Prostate gland (tissue), 2 donors: ENCODE results near the gene OR52A1. TPM values are rescaled to one million over a fixed set of nuclear protein-coding genes. Genes with fewer than 3 reads are reported as not detected.

Source experiments
- DNase-seq: peaks from one replicate; pipeline ENCODE4 v3.0.0-alpha.2; 2019; ENCODE audit warnings: low spot score
- H3K27ac ChIP-seq, 2 donors: fragments of 200-600 bp; sonication (generic); 2 replicates each; pipeline ENCODE4 v1.5.1; 2017 to 2019
- H3K27me3 ChIP-seq: fragments of 200-600 bp; sonication (generic); replicated peaks from 2 replicates; pipeline ENCODE4 v1.5.1; 2019; ENCODE audit not compliant: insufficient read depth
- H3K36me3 ChIP-seq, 2 donors: fragments of 200-600 bp; sonication (generic); 1 replicate in 1 of 2; 2 replicates in 1 of 2; pipeline versions ENCODE4 v1.5.1 to v1.8.1; 2017 to 2019
- H3K4me1 ChIP-seq: fragments of 200-600 bp; sonication (generic); replicated peaks from 2 replicates; pipeline ENCODE4 v1.5.1; 2019
- H3K4me3 ChIP-seq, 2 donors: fragments of 200-600 bp; sonication (generic); 2 replicates each; pipeline ENCODE4 v1.5.1; 2017 to 2019
- H3K9me3 ChIP-seq: fragments of 200-600 bp; sonication (generic); 2 replicates; pipeline ENCODE4 v1.5.1; 2017
- POLR2A ChIP-seq: fragments of 450-650 bp; IDR thresholded peaks from one replicate; pipeline ENCODE4 v1.6.1; 2016; ENCODE audit warnings: antibody characterized with exemption, mild to moderate bottlenecking
- POLR2AphosphoS5 ChIP-seq: sonication (generic); formaldehyde crosslinking; IDR thresholded peaks from one replicate; pipeline ENCODE4 v1.6.1; 2017; ENCODE audit warnings: antibody characterized with exemption
- WGBS: methylation state at CpG from one replicate; pipeline ENCODE4 v1.1.5; 2018; 5-methylcytosine and 5-hydroxymethylcytosine counted together
- intact Hi-C: fragments of 100-400 bp; cut with DNase I; formaldehyde crosslinking; loops from one replicate; pipeline ENCODE4 v1.14.2; 2022
- total RNA-seq, 2 donors: library from RNA; depleted of rRNA; stranded (reverse); fragments of >200 nt; gene quantifications; one replicate each; pipeline ENCODE4 v1.1.0, GENCODE V29; 2016
- TF ChIP-seq, protein P1 (sequence below), 4 experiments: fragments of 200-600 bp in 2 of 4; fragments of 450-650 bp in 2 of 4; sonication (generic) in 2 of 4; IDR thresholded peaks; 1 replicate in 3 of 4; 2 replicates in 1 of 4; pipeline ENCODE4 v1.5.1; 2016 to 2019; ENCODE audit warnings: antibody characterized with exemption in 4 of 4, mild to moderate bottlenecking in 2 of 4, moderate library complexity in 2 of 4

OR52A1 gene
- total RNA-seq, 2 donors from 2014 or later, result 0.17 TPM; not detected in 1

DNA sequence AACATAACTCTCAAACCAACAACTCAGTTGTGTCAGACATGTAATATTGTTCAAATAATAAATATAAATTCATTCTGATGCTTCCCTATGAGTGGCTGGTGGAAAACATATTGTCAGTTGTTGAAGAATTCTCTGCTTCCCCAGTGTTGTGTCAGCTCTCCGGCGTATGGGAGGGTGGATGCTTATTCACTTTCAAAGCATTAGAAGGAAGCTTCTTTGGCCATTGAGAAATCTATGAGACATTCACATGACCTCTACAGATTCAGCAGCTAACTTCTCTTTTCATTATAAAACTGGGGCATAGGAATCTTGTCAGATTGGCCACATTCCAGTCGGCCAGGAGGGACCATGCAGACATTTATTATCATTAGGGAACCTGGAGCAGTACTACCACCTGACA is 43.0 kb upstream of the OR52A1 start:
- H3K4me3 ChIP-seq, result no peak overlapping the region
- TF ChIP-seq POLR2A (no peak), POLR2AphosphoS5 (no peak)
- TF ChIP-seq, protein P1, sequence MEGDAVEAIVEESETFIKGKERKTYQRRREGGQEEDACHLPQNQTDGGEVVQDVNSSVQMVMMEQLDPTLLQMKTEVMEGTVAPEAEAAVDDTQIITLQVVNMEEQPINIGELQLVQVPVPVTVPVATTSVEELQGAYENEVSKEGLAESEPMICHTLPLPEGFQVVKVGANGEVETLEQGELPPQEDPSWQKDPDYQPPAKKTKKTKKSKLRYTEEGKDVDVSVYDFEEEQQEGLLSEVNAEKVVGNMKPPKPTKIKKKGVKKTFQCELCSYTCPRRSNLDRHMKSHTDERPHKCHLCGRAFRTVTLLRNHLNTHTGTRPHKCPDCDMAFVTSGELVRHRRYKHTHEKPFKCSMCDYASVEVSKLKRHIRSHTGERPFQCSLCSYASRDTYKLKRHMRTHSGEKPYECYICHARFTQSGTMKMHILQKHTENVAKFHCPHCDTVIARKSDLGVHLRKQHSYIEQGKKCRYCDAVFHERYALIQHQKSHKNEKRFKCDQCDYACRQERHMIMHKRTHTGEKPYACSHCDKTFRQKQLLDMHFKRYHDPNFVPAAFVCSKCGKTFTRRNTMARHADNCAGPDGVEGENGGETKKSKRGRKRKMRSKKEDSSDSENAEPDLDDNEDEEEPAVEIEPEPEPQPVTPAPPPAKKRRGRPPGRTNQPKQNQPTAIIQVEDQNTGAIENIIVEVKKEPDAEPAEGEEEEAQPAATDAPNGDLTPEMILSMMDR (IDR thresholded peaks at IDR 0.05), result no peak
- no peak overlapping the region for H3K27ac ChIP-seq
- H3K4me1 ChIP-seq, result no peaks in the 10 kb centered on the region
- H3K27me3 ChIP-seq, result no peaks in the 10 kb centered on the region
- no peak for DNase-seq
- WGBS, result 71% methylated on average over 3 of the region's 3 CpGs
- intact Hi-C loops, result no loop called here
- H3K36me3 ChIP-seq, result no peaks in the 10 kb centered on the region
- no peaks in the 10 kb centered on the region for H3K9me3 ChIP-seq

DNA sequence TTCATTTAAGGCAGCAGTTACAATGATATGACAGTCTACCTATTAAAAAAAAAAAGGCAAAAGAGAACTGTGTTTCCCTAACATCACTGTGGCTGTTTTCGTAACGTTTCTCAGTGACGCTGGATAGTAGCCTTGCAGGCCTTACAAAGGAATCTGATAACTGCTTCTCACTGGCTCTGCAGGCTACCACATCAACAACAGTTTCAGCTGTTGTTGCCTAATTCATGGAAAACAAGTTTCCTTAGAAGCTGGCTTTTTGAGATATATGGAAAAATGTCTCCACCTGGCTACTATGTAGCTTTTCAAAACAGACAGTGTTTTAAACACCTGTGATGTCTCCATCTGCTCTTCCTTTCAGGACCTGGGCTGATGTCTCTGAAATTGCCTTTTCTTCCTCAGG is 42.2 kb upstream of the OR52A1 start:
- no peak for DNase-seq
- Histone ChIP-seq H3K27me3 (no peaks in the 10 kb centered on the region), H3K4me1 (no peaks in the 10 kb centered on the region), H3K4me3 (no peak overlapping the region), H3K36me3 (no peaks in the 10 kb centered on the region), H3K9me3 (no peaks in the 10 kb centered on the region), H3K27ac (no peak overlapping the region)
- intact Hi-C loops, result no loop called here
- TF ChIP-seq POLR2A (no peak), POLR2AphosphoS5 (no peak)
- TF ChIP-seq, protein P1 (IDR thresholded peaks at IDR 0.05), result no peak
- 50% methylated on average over 3 of the region's 3 CpGs for WGBS

DNA sequence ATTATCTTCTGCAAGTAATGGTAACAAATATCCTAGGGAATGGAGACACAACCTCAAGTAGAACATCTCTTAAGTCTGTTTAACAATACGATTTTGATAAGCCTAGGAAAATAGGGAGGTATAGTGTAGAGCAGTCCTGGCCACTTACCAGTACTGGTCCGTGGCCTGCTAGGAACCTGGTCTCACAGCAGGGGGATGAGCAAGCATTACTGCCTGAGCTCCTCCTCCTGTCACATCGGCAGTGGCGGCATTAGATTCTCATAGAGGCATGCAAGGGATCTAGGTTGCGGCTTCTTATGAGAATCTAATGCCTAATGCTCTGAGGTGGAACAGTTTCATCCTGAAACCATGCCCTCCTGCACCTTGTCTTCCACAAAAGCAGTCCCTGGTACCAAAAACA is 41.5 kb upstream of the OR52A1 start:
- intact Hi-C loops, result no loop called here
- DNase-seq, result no peak
- no peak overlapping the region for H3K27ac ChIP-seq
- 70% methylated on average over 5 of the region's 5 CpGs for WGBS
- H3K9me3 ChIP-seq, result no peaks in the 10 kb centered on the region
- TF ChIP-seq POLR2AphosphoS5, result no peak
- no peak for TF ChIP-seq POLR2A
- TF ChIP-seq, protein P1 (IDR thresholded peaks at IDR 0.05), result no peak
- no peaks in the 10 kb centered on the region for H3K27me3 ChIP-seq
- H3K4me1 ChIP-seq, result no peaks in the 10 kb centered on the region
- H3K36me3 ChIP-seq, result no peaks in the 10 kb centered on the region
- no peak overlapping the region for H3K4me3 ChIP-seq

DNA sequence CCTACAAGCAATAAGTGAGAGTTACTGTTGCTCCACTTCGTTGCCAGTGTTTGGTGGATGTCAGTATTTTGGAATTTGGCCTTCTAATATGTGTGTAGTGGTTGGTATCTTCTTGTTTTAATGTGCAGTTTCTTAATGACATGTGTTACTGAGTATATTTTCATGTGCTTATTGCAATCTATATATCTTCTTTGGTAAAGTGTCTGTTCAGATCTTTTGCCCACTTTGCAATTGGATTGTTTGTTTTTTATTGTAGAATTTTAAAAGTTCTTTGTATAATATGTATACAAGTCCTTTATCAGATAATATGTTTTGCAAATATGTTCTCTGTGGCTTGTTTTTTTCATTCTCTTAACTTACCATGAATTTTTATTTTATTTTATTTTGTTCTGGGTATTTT is 38.2 kb upstream of the OR52A1 start:
- no peak for TF ChIP-seq POLR2A
- TF ChIP-seq, protein P1 (IDR thresholded peaks at IDR 0.05), result no peak
- TF ChIP-seq POLR2AphosphoS5, result no peak
- H3K27me3 ChIP-seq, result no peaks in the 10 kb centered on the region
- 0% methylated on average over 1 of the region's 1 CpG for WGBS
- H3K36me3 ChIP-seq, result no peaks in the 10 kb centered on the region
- no peak for DNase-seq
- H3K27ac ChIP-seq, result no peak overlapping the region
- intact Hi-C loops, result no loop called here
- no peak overlapping the region for H3K4me3 ChIP-seq
- H3K9me3 ChIP-seq, result no peaks in the 10 kb centered on the region
- H3K4me1 ChIP-seq, result no peaks in the 10 kb centered on the region

DNA sequence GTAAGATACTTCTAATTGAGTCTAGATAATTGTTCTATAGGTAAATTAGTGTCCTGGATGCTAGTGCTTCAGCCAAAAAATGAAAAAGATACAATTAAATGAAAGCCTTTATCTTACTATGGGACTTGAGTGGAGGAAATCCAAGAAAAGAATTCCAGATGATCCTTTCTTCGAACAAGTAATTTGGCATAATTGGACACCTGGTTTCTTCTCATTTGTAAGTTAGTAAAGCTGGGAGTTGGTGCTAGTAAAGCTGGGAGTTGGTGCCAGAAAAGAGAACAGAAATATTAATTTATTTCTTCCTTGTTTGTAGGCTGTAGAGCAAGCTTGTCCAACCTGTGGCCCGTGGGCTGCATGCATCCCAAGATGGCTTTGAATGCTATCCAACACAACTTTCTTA is 33.6 kb upstream of the OR52A1 start:
- WGBS, result 86% methylated on average over 2 of the region's 2 CpGs
- Histone ChIP-seq H3K4me1 (no peaks in the 10 kb centered on the region), H3K27me3 (no peaks in the 10 kb centered on the region), H3K27ac (no peak overlapping the region), H3K9me3 (no peaks in the 10 kb centered on the region), H3K4me3 (no peak overlapping the region), H3K36me3 (no peaks in the 10 kb centered on the region)
- intact Hi-C loops, result no loop called here
- no peak for TF ChIP-seq POLR2AphosphoS5
- TF ChIP-seq POLR2A, result no peak
- TF ChIP-seq, protein P1 (IDR thresholded peaks at IDR 0.05), result no peak
- no peak for DNase-seq
